Tibial artery (tissue), 4 donors: ENCODE results near the gene SLC25A39.

Experiments
- DNase-seq, 2 donors: peaks; one replicate each; pipeline ENCODE4 v3.0.0-alpha.2; 2019
- H3K27ac ChIP-seq, 2 donors: fragments of 200-600 bp; sonication (generic) in 1 of 2; 1 replicate in 1 of 2; 2 replicates in 1 of 2; pipeline ENCODE4 v1.5.1; 2018 to 2019; ENCODE audit warnings: mild to moderate bottlenecking in 1 of 2
- H3K27me3 ChIP-seq, 2 donors: fragments of 200-600 bp; sonication (generic) in 1 of 2; one replicate each; pipeline versions ENCODE4 v1.5.1 to v1.6.0; 2016 to 2019
- H3K36me3 ChIP-seq, 3 donors: fragments of 200-600 bp; sonication (generic) in 2 of 3; one replicate each; pipeline ENCODE4 v1.5.1; 2016 to 2019; ENCODE audit warnings: mild to moderate bottlenecking in 2 of 3
- H3K4me1 ChIP-seq, 4 donors: fragments of 200-600 bp; sonication (generic) in 2 of 4; 1 replicate in 3 of 4; 2 replicates in 1 of 4; pipeline ENCODE4 v1.5.1; 2016 to 2019
- H3K4me3 ChIP-seq, 2 donors: fragments of 200-600 bp; sonication (generic) in 1 of 2; 1 replicate in 1 of 2; 2 replicates in 1 of 2; pipeline ENCODE4 v1.5.1; 2018 to 2019; ENCODE audit warnings: mild to moderate bottlenecking in 2 of 2
- H3K9me3 ChIP-seq, 3 donors: fragments of 200-600 bp; sonication (generic) in 1 of 3; one replicate each; pipeline ENCODE4 v1.5.1; 2016 to 2019
- CTCF ChIP-seq, 2 experiments: fragments of 200-600 bp in 1 of 2; fragments of 450-650 bp in 1 of 2; IDR thresholded peaks; one replicate each; pipeline ENCODE4 v1.5.1; 2017 to 2019; ENCODE audit warnings: antibody characterized with exemption in 2 of 2, mild to moderate bottlenecking in 1 of 2, moderate library complexity in 1 of 2
- intact Hi-C: fragments of 100-400 bp; cut with DNase I; formaldehyde crosslinking; loops from one replicate; pipeline ENCODE4 v1.15.0; 2023; ENCODE audit warnings: low total_unique reads

SLC25A39 gene

GRCh38 chr17:44363613-44364159 lies 39.1 kb upstream of the SLC25A39 start, which contains the start of gene FAM171A2:
TSS of gene FAM171A2 (minus strand) at chr17:44363853. CDS start at chr17:44363714, 139 bp downstream.
- peaks cover 0 to 20% (median 16%) of the 10 kb centered on the region in 4 donors for H3K4me1 ChIP-seq
- H3K27ac ChIP-seq: no peak within 1 kb of the TSS
- no peaks in the 10 kb centered on the region for H3K36me3 ChIP-seq
- peak; percentile 56 to 58 for TF ChIP-seq CTCF (IDR thresholded peaks at IDR 0.05)
- no peaks in the 10 kb centered on the region for H3K9me3 ChIP-seq
- intact Hi-C loops: no loop called here
- peaks cover 0 to 67% of the 10 kb centered on the region in 2 donors for H3K27me3 ChIP-seq
- peak in 1 of 2 donors; percentile 67 for DNase-seq
- peak within 1 kb of the TSS; percentile 49 to 60 for H3K4me3 ChIP-seq

DNA sequence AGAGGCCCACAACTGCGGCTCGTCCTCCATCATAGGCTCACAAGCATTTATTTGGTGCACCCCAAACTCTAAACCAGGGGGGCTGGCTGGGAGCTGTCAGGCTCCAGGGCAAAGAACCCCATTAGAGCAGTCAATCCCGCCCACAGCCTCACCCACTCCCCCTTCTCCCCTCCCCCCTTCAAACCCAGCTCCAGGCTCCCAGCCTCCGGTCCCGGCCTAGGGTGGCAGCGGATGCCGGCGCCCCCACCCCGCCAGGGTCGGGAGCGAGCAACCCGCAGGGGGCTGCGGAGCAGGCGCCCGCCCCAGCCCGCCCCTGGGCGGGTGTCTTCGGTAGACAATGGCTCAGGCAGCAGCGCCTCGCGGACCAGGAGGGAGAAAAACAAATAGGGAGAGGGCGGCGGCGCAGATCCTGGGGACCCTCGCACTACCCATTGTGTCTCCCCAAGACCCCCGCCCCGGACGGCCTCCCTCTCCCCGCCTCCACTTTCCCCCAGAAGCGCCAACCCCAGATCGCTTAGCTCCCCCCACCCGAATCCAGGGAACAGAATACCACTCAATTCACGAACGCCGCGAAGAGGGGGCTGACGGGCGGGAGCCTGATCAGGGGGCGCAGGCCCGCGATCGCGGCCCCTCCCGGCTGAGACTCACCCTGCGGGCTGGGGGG lies 38.5 kb upstream of the SLC25A39 start:
- Histone ChIP-seq H3K4me1 (peaks cover 0 to 20% (median 16%) of the 10 kb centered on the region in 4 donors), H3K27me3 (peaks cover 0 to 61% of the 10 kb centered on the region in 2 donors), H3K4me3 (peak overlapping the region; percentile 49 to 60), H3K36me3 (no peaks in the 10 kb centered on the region), H3K27ac (no peak overlapping the region), H3K9me3 (no peaks in the 10 kb centered on the region)
- intact Hi-C loops: no loop called here
- peak in 1 of 2 donors; percentile 65 for DNase-seq
- TF ChIP-seq CTCF (IDR thresholded peaks at IDR 0.05): no peak

DNA sequence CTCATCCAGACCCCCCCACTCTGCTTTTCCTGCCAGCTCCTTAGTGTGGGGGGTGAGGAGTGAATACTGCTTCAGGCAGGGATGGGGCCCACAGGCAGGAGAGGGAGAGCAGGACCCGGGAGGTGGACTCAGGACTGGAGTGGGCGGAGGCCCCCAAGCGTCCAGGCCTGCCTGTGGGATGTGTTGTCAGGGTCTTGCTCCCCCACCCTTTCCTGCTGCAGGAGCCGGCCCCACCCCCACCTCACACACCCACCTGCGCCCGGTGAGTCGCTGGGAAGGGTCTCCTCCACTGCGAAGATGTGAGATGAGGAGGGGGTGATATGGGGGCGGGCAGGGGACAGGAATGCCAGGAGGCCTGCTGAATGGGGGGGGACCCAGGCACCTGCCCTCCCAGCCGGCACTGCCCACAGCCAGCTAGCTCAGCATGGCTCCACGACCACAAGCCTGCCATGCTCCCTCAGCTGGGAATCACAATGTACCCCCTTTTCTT lies 37.9 kb upstream of the SLC25A39 start:
- no peak for TF ChIP-seq CTCF (IDR thresholded peaks at IDR 0.05)
- Histone ChIP-seq H3K9me3 (no peaks in the 10 kb centered on the region), H3K36me3 (no peaks in the 10 kb centered on the region), H3K4me1 (peaks cover 0 to 20% (median 16%) of the 10 kb centered on the region in 4 donors), H3K27ac (no peak overlapping the region), H3K27me3 (peaks cover 0 to 58% of the 10 kb centered on the region in 2 donors), H3K4me3 (peak overlapping the region in 1 of 2 donors; percentile 60)
- peak in 1 of 2 donors; percentile 62 for DNase-seq
- intact Hi-C loops: no loop called here

- H3K4me1 ChIP-seq: peaks cover 0 to 20% (median 16%) of the 10 kb centered on the region in 4 donors
- no peak for DNase-seq
- H3K9me3 ChIP-seq: no peaks in the 10 kb centered on the region
- no peak overlapping the region for H3K4me3 ChIP-seq
- intact Hi-C loops: no loop called here
- no peak overlapping the region for H3K27ac ChIP-seq
- TF ChIP-seq CTCF (IDR thresholded peaks at IDR 0.05): no peak
- peaks cover 0 to 51% of the 10 kb centered on the region in 2 donors for H3K27me3 ChIP-seq
- H3K36me3 ChIP-seq: no peaks in the 10 kb centered on the region
Observed at GRCh38 chr17:44361292-44362260, 37.0 kb upstream of the SLC25A39 start.

GRCh38 chr17:44360826-44361225 lies 36.2 kb upstream of the SLC25A39 start:
- Histone ChIP-seq H3K36me3 (no peaks in the 10 kb centered on the region), H3K4me1 (peaks cover 0 to 20% (median 16%) of the 10 kb centered on the region in 4 donors), H3K9me3 (no peaks in the 10 kb centered on the region), H3K27me3 (peaks cover 0 to 46% of the 10 kb centered on the region in 2 donors), H3K4me3 (no peak overlapping the region), H3K27ac (no peak overlapping the region)
- no peak for TF ChIP-seq CTCF (IDR thresholded peaks at IDR 0.05)
- intact Hi-C loops: no loop called here
- DNase-seq: no peak
